B cell (primary cell): Measurements from ENCODE around the gene FRMD4B. TPM values are rescaled to one million over a fixed set of nuclear protein-coding genes. Genes with fewer than 3 reads are reported as not detected.

Source experiments
- ATAC-seq: fragments of 200-7000 bp; cut with Tn5 transposase; one replicate; pipeline ENCODE4 v1.10.0; 2021; ENCODE audit warnings: low read depth, mild to moderate bottlenecking, moderate number of reproducible peaks, moderate library complexity
- CTCF ChIA-PET: fragments of 350-600 bp; sonication (Branson Sonifier 250); formaldehyde crosslinking; loops from one replicate; lab custom pipeline; 2021; ENCODE audit warnings: antibody characterized with exemption, inconsistent platforms; lab: Charles Lee
- POLR2A ChIA-PET: fragments of 350-600 bp; sonication (Branson Sonifier 250); formaldehyde crosslinking; loops from one replicate; lab custom pipeline; 2021; ENCODE audit warnings: antibody characterized with exemption; lab: Charles Lee
- DNase-seq: peaks from one replicate; pipeline ENCODE4 v3.0.0; 2013
- H2AFZ ChIP-seq: 2 replicates; pipeline ENCODE4 v1.6.1; 2012; ENCODE audit warnings: mild to moderate bottlenecking, low read depth, low read length; ENCODE audit not compliant: insufficient read depth, poor library complexity, severe bottlenecking
- H3K27ac ChIP-seq, 2 donors: 1 replicate in 1 of 2; 2 replicates in 1 of 2; pipeline ENCODE4 v1.5.1; 2012 to 2013; ENCODE audit warnings: low read length in 2 of 2, mild to moderate bottlenecking in 2 of 2, moderate library complexity in 1 of 2
- H3K27me3 ChIP-seq, 4 experiments: fragments of 200-600 bp in 1 of 4; sonication (generic) in 1 of 4; replicated peaks in 1 of 4; 1 replicate in 2 of 4; 2 replicates in 2 of 4; pipeline versions ENCODE4 v1.6.1 to v1.7.0; 2013 to 2016; ENCODE audit warnings: low read length in 3 of 4, mild to moderate bottlenecking in 2 of 4, mixed read lengths in 1 of 4, moderate library complexity in 1 of 4; ENCODE audit not compliant: insufficient read depth in 4 of 4, control insufficient read depth in 3 of 4; ENCODE audit errors: control extremely low read depth in 1 of 4
- H3K36me3 ChIP-seq, 2 experiments: replicated peaks in 1 of 2; 1 replicate in 1 of 2; 2 replicates in 1 of 2; pipeline versions ENCODE4 v1.6.1 to v1.7.1; 2013; ENCODE audit warnings: low read length in 1 of 2; ENCODE audit not compliant: insufficient read depth in 2 of 2, control insufficient read depth in 1 of 2; ENCODE audit errors: control extremely low read depth in 1 of 2, extremely low read depth in 1 of 2
- H3K4me1 ChIP-seq, 2 donors: fragments of 200-600 bp in 1 of 2; sonication (generic) in 1 of 2; 1 replicate in 1 of 2; 2 replicates in 1 of 2; pipeline versions ENCODE4 v1.5.1 to v1.6.1; 2013 to 2017; ENCODE audit warnings: low read length in 2 of 2; ENCODE audit not compliant: control insufficient read depth in 2 of 2, insufficient read depth in 2 of 2
- H3K4me2 ChIP-seq: replicated peaks from 2 replicates; pipeline ENCODE3; 2012; ENCODE audit warnings: mild to moderate bottlenecking, low read depth, low read length; ENCODE audit not compliant: poor library complexity, severe bottlenecking
- H3K4me3 ChIP-seq, 5 experiments: fragments of 200-600 bp in 1 of 5; sonication (generic) in 1 of 5; 1 replicate in 3 of 5; 2 replicates in 2 of 5; pipeline versions ENCODE4 v1.5.1 to v1.7.0; 2011 to 2016; ENCODE audit warnings: low read length in 4 of 5, mild to moderate bottlenecking in 4 of 5, low read depth in 2 of 5, control low read depth in 1 of 5, moderate library complexity in 1 of 5; ENCODE audit not compliant: insufficient read depth in 1 of 5; ENCODE audit errors: control extremely low read depth in 1 of 5, extremely low read depth in 1 of 5
- H3K79me2 ChIP-seq: fragments of 200-600 bp; sonication (generic); one replicate; pipeline ENCODE4 v1.6.0; 2016; ENCODE audit warnings: low read length; ENCODE audit not compliant: control insufficient read depth, insufficient read depth
- H3K9ac ChIP-seq: fragments of 200-600 bp; sonication (generic); 2 replicates; pipeline ENCODE4 v1.6.1; 2017; ENCODE audit warnings: mild to moderate bottlenecking, low read length, moderate library complexity
- H3K9me3 ChIP-seq, 3 donors: one replicate each; pipeline versions ENCODE4 v1.6.1 to v1.7.1; 2013; ENCODE audit warnings: low read length in 2 of 3; ENCODE audit not compliant: control insufficient read depth in 2 of 3, insufficient read depth in 1 of 3; ENCODE audit errors: control extremely low read depth in 1 of 3
- H4K20me1 ChIP-seq: 2 replicates; pipeline ENCODE4 v1.6.0; 2012; ENCODE audit warnings: mild to moderate bottlenecking, low read length; ENCODE audit not compliant: insufficient read depth, control insufficient read depth, poor library complexity, severe bottlenecking
- H3K27ac Mint-ChIP-seq: one replicate; pipeline ENCODE4 v1.8.0; 2021; ENCODE audit warnings: mixed read lengths
- H3K27me3 Mint-ChIP-seq: one replicate; pipeline ENCODE4 v1.8.0; 2021; ENCODE audit warnings: mixed read lengths
- H3K4me1 Mint-ChIP-seq: one replicate; pipeline ENCODE4 v1.8.0; 2021; ENCODE audit warnings: mixed read lengths
- H3K4me3 Mint-ChIP-seq: one replicate; pipeline ENCODE4 v1.8.0; 2021; ENCODE audit warnings: mixed read lengths
- H3K9me3 Mint-ChIP-seq: one replicate; pipeline ENCODE4 v1.8.0; 2022; ENCODE audit warnings: mixed read lengths; ENCODE audit not compliant: insufficient read depth
- CTCF ChIP-seq: fragments of 200-600 bp; IDR thresholded peaks from one replicate; pipeline ENCODE4 v1.8.0; 2022; ENCODE audit warnings: antibody characterized with exemption, mild to moderate bottlenecking
- EZH2 ChIP-seq: IDR thresholded peaks from 2 replicates; pipeline ENCODE4 v1.6.1; 2012; ENCODE audit warnings: borderline replicate concordance, low read depth, mild to moderate bottlenecking, moderate library complexity, low read length; ENCODE audit not compliant: insufficient read depth, poor library complexity, severe bottlenecking
- WGBS: methylation state at CpG from one replicate; pipeline ENCODE4 v1.1.5; 2013; ENCODE audit warnings: missing lambda C conversion rate; ENCODE audit not compliant: insufficient coverage; 5-methylcytosine and 5-hydroxymethylcytosine counted together
- intact Hi-C: fragments of 100-400 bp; cut with micrococcal nuclease; formaldehyde crosslinking; loops from one replicate; pipeline ENCODE4 v1.10.0; 2022
- polyA plus RNA-seq: library from polyadenylated mRNA; depleted of rRNA; stranded (reverse); fragments of >200 nt; gene quantifications from 2 replicates; pipeline ENCODE4 v1.2.3, GENCODE V29; 2012
- total RNA-seq, 2 donors: library from RNA; stranded (reverse); fragments of 120-200 nt in 1 of 2; gene quantifications; 1 replicate in 1 of 2; 2 replicates in 1 of 2; pipeline versions ENCODE4 v1.2.3 to v1.2.4, GENCODE V29; 2013 to 2022

FRMD4B gene
- total and polyA plus RNA-seq, 2 donors (not counting 1 experiment from before 2014, with no cell fraction given), result 0.06 to 0.20 TPM

GRCh38 chr3:69250014-69250413, 135.9 kb downstream of the FRMD4B start:
- POLR2A ChIA-PET, result no interaction called here
- intact Hi-C loops, result no loop called here
- no peaks in the 10 kb centered on the region for H3K9me3 Mint-ChIP-seq
- Histone ChIP-seq H3K36me3 (no peaks in the 10 kb centered on the region), H3K4me1 (no peaks in the 10 kb centered on the region), H3K4me3 (no peak overlapping the region), H3K27me3 (no peaks in the 10 kb centered on the region), H3K79me2 (no peaks in the 10 kb centered on the region), H2AFZ (no peak overlapping the region), H3K9ac (no peak overlapping the region), H4K20me1 (no peaks in the 10 kb centered on the region), H3K27ac (no peak overlapping the region), H3K4me2 (no peak overlapping the region), H3K9me3 (no peaks in the 10 kb centered on the region)
- no peak overlapping the region for H3K27ac Mint-ChIP-seq
- 92% methylated on average over 4 of the region's 8 CpGs for WGBS
- TF ChIP-seq CTCF (no peak), EZH2 (no peak)
- no peak for ATAC-seq
- DNase-seq, result no peak
- no peak overlapping the region for H3K4me3 Mint-ChIP-seq
- H3K27me3 Mint-ChIP-seq, result no peaks in the 10 kb centered on the region
- H3K4me1 Mint-ChIP-seq, result no peaks in the 10 kb centered on the region
- CTCF ChIA-PET, result no interaction called here

GRCh38 chr3:69249001-69249400, 136.9 kb downstream of the FRMD4B start:
- no peak overlapping the region for H3K4me3 Mint-ChIP-seq
- Histone ChIP-seq H3K36me3 (no peaks in the 10 kb centered on the region), H3K79me2 (no peaks in the 10 kb centered on the region), H3K9me3 (no peaks in the 10 kb centered on the region), H4K20me1 (no peaks in the 10 kb centered on the region), H3K9ac (no peak overlapping the region), H3K4me3 (no peak overlapping the region), H3K27ac (no peak overlapping the region), H3K4me1 (no peaks in the 10 kb centered on the region), H3K4me2 (no peak overlapping the region), H3K27me3 (no peaks in the 10 kb centered on the region), H2AFZ (no peak overlapping the region)
- TF ChIP-seq EZH2, result no peak
- TF ChIP-seq CTCF, result no peak
- ChIA-PET POLR2A (no interaction called here), CTCF (no interaction called here)
- no peaks in the 10 kb centered on the region for H3K27me3 Mint-ChIP-seq
- intact Hi-C loops, result no loop called here
- no peak for ATAC-seq
- no peaks in the 10 kb centered on the region for H3K4me1 Mint-ChIP-seq
- WGBS, result 100% methylated on average over 1 of the region's 2 CpGs
- H3K9me3 Mint-ChIP-seq, result no peaks in the 10 kb centered on the region
- no peak overlapping the region for H3K27ac Mint-ChIP-seq
- no peak for DNase-seq
